Panc1 (cell line): Measurements from ENCODE around the gene UAP1L1.

Experiments
- POLR2AphosphoS5 ChIP-seq: IDR thresholded peaks from 2 replicates; pipeline ENCODE4 v1.6.1; 2012; ENCODE audit warnings: mild to moderate bottlenecking, low read depth, low read length, moderate library complexity
- REST ChIP-seq, 2 experiments: IDR thresholded peaks; 2 replicates each; pipeline ENCODE4 v1.6.1; 2011 to 2012; ENCODE audit warnings: low read depth in 2 of 2, control low read depth in 1 of 2, low read length in 1 of 2, mild to moderate bottlenecking in 1 of 2, moderate library complexity in 1 of 2; ENCODE audit not compliant: insufficient read depth in 1 of 2
- TCF7L2 ChIP-seq: IDR thresholded peaks from 2 replicates; pipeline ENCODE4 v1.6.1; 2011; ENCODE audit warnings: mild to moderate bottlenecking, low read depth, low read length, inconsistent platforms
- TF ChIP-seq, protein P1 (sequence below): fragments of 450-650 bp; IDR thresholded peaks from 2 replicates; pipeline ENCODE4 v1.5.1; 2017; ENCODE audit warnings: mild to moderate bottlenecking

DNA sequence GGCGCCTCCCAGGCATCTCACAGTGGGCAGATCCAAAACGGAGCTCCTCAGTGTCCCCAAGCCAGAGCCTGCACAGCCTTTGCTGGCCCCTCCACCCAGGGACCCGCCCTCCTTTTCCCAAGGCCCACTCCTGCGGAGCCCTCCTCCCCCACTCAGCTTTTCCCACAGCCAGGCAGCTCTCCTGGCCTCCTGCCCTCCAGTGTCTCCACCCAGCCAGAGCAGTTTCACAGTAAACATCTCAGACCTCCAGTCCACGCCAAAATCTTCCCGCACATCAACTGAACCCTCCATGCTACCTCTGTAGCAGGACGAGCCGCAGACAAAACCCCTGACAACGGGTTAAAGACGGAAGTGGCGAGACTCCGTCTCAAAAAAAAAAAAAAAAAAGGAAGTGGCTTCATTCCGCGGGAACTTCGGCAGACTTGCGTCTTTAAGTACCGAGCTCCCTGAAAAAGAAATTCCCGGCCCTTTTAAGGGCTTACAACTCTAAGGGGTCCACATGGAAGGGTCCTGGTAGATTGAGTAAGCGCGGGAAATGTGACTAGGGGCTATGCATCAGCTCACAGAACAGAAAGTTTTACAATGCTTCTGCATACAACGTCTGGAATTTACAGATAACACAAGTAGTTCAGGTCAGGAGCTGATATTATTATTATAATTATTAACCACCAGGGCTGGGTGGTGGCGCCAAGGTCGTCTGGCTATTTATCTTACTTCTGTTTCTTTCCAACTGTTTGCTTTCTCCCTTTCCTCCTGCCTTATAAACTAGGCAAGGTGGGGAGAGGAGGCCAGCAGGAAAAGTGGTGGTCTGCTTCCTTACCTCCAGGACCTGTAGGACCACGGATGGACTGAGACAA is 50.2 kb downstream of the UAP1L1 start:
- TF ChIP-seq POLR2AphosphoS5 (no peak), REST (IDR thresholded peaks at IDR 0.05; ENCODE audit: insufficient read depth in 1 of 2, low read depth in 2 of 2, low read length in 1 of 2) (no peak), TCF7L2 (no peak)
- TF ChIP-seq, protein P1, sequence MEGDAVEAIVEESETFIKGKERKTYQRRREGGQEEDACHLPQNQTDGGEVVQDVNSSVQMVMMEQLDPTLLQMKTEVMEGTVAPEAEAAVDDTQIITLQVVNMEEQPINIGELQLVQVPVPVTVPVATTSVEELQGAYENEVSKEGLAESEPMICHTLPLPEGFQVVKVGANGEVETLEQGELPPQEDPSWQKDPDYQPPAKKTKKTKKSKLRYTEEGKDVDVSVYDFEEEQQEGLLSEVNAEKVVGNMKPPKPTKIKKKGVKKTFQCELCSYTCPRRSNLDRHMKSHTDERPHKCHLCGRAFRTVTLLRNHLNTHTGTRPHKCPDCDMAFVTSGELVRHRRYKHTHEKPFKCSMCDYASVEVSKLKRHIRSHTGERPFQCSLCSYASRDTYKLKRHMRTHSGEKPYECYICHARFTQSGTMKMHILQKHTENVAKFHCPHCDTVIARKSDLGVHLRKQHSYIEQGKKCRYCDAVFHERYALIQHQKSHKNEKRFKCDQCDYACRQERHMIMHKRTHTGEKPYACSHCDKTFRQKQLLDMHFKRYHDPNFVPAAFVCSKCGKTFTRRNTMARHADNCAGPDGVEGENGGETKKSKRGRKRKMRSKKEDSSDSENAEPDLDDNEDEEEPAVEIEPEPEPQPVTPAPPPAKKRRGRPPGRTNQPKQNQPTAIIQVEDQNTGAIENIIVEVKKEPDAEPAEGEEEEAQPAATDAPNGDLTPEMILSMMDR: no peak
